ENCODE measurements around the gene S100A11. TPM values are rescaled to one million over a fixed set of nuclear protein-coding genes. Genes with fewer than 3 reads are reported as not detected.

The S100A11 gene
- total and polyA plus RNA-seq, 9 of the 15 experiments (the other 6 are each of a cell fraction or from before 2014, with no cell fraction given), result 131 to 808 (median 235) TPM

DNA sequence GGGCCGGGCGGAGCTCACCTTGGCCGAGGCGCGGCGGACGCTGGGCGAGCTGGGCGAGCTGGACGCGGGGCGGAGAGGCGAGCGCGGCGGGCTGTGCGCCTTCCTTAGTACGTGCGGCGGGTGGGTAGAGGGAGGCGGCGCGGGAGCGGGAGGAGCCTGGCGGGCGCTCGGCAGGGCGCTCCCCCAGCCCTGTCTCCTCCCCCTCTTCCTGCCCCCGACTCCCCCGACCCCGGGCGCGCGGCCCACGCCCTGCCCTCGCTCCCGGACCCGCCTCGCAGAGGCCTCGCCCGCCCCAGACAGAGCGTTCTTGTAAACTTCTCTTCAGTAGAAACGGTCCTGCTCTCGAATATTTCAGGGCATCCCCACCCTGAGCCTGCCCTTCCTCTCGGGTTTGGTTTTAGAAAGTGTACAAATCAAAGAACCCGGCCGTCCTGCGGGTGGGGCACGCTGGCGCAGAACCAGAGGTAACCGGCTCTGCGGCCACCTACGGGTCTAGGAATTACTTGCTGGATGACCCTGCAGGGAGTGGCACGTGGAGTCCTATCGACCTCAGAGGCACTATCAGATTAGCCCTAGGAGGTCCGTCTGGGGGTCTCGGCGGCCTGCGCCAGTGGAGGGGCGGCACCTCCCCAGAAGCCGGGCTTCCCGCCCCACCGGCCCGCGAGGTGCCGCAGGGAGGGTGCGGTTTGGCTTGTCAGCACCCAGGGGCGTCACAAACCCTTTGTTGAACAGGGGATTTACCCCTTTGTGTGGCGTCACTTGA lies 42.9 kb downstream of the S100A11 start, which contains the start of gene S100A10:
Gene S100A10, minus strand, starts transcription at position 126 of the 763 bp plus-strand sequence. CDS start 7,629 bp downstream, outside the sequence.
- peaks cover 15 to 26% of the 10 kb centered on the region in 2 experiments for H3K4me1 ChIP-seq (replicated peaks in 1 of 2; ENCODE audit: control insufficient read depth in 2 of 2, insufficient read depth in 2 of 2, low read length in 2 of 2)
- CTCF ChIA-PET (ENCODE audit: low intra/inter-chr PET ratio), result interaction anchor here (0.6 to 1.3 kb wide), 2 partner anchors 26 to 105 kb away, joined by 3 to 4 read pairs; no protein-coding TSS in a partner anchor
- ATAC-seq, result peak; percentile 58
- no peaks in the 10 kb centered on the region for H3K9me1 ChIP-seq (ENCODE audit: control insufficient read depth, insufficient read depth, low read length)
- no peaks in the 10 kb centered on the region for H3K36me3 ChIP-seq (ENCODE audit: control insufficient read depth, insufficient read depth, low read length)
- H4K20me1 ChIP-seq (replicated peaks; ENCODE audit: control insufficient read depth, insufficient read depth, low read length), result peaks cover 4% of the 10 kb centered on the region; the same call in 1 of the 2 replicates
- H2AFZ ChIP-seq (ENCODE audit: low read depth, low read length), result peak within 1 kb of the TSS; percentile 57; the same call in 1 of the 2 replicates
- no peaks in the 10 kb centered on the region for H3K9me3 ChIP-seq (replicated peaks; ENCODE audit: control insufficient read depth, insufficient read depth, low read depth, low read length)
- BruUV-seq (replicated peaks), result no TSS peak
- intact Hi-C loops (cut with micrococcal nuclease) (no loop called here), in situ Hi-C loops (cut with MboI) (no loop called here)
- peak within 1 kb of the TSS; percentile 77 for H3K4me2 ChIP-seq (ENCODE audit: insufficient read depth, low read length)
- peaks cover 27 to 51% of the 10 kb centered on the region in 2 experiments for H3K27me3 ChIP-seq (ENCODE audit: control insufficient read depth in 2 of 2, insufficient read depth in 2 of 2, low read length in 2 of 2)
- no peaks in the 10 kb centered on the region for H3K79me2 ChIP-seq (ENCODE audit: control insufficient read depth, insufficient read depth, low read length)
- peak in 3 of 4 experiments; percentile 30 to 61 (median 58) for DNase-seq (ENCODE audit: extremely low read depth in 1 of 4, low spot score in 3 of 4)
- peak within 1 kb of the TSS in 1 of 2 experiments; percentile 70; a peak in 2 of 4 replicates for H3K9ac ChIP-seq (ENCODE audit: insufficient read depth in 1 of 2, low read depth in 2 of 2, low read length in 2 of 2)
- 29% methylated on average over 32 of the region's 69 CpGs for WGBS (ENCODE audit: insufficient coverage, low coverage, missing lambda C conversion rate)
- FAIRE-seq, result no peak
- POLR2A ChIA-PET, result no interaction called here
- H3K27ac ChIP-seq (ENCODE audit: extremely low read depth, low read depth, low read length), result no peak within 1 kb of the TSS
- peak within 1 kb of the TSS; percentile 18 for H3K4me3 ChIP-seq
- TF ChIP-seq CREB1 (IDR thresholded peaks at IDR 0.05), result no peak
- TF ChIP-seq CREB1 (CRISPR knock-in tag; IDR thresholded peaks at IDR 0.05), result no peak
- TF ChIP-seq MTF1 (CRISPR knock-in tag; IDR thresholded peaks at IDR 0.05; ENCODE audit: borderline replicate concordance), result no peak
- TF ChIP-seq REST (IDR thresholded peaks at IDR 0.05; ENCODE audit: borderline replicate concordance), result peak; percentile 20
- no peak for TF ChIP-seq REST (CRISPR knock-in tag; IDR thresholded peaks at IDR 0.05; ENCODE audit: low read depth)
- TF ChIP-seq POLR2AphosphoS2 (IDR thresholded peaks at IDR 0.05; ENCODE audit: low read length), result no peak
- TF ChIP-seq, protein P1, sequence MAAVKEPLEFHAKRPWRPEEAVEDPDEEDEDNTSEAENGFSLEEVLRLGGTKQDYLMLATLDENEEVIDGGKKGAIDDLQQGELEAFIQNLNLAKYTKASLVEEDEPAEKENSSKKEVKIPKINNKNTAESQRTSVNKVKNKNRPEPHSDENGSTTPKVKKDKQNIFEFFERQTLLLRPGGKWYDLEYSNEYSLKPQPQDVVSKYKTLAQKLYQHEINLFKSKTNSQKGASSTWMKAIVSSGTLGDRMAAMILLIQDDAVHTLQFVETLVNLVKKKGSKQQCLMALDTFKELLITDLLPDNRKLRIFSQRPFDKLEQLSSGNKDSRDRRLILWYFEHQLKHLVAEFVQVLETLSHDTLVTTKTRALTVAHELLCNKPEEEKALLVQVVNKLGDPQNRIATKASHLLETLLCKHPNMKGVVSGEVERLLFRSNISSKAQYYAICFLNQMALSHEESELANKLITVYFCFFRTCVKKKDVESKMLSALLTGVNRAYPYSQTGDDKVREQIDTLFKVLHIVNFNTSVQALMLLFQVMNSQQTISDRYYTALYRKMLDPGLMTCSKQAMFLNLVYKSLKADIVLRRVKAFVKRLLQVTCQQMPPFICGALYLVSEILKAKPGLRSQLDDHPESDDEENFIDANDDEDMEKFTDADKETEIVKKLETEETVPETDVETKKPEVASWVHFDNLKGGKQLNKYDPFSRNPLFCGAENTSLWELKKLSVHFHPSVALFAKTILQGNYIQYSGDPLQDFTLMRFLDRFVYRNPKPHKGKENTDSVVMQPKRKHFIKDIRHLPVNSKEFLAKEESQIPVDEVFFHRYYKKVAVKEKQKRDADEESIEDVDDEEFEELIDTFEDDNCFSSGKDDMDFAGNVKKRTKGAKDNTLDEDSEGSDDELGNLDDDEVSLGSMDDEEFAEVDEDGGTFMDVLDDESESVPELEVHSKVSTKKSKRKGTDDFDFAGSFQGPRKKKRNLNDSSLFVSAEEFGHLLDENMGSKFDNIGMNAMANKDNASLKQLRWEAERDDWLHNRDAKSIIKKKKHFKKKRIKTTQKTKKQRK (IDR thresholded peaks at IDR 0.05; ENCODE audit: borderline replicate concordance, low read depth, low read length), result no peak
- TF ChIP-seq HNRNPUL1 (IDR thresholded peaks at IDR 0.05; ENCODE audit: low read length), result no peak
- TF ChIP-seq SAFB2 (IDR thresholded peaks at IDR 0.05; ENCODE audit: borderline replicate concordance, low read depth, low read length, severe bottlenecking), result no peak
